GM21526 (cell line): ENCODE results near the gene SFTA2.

Experiments used
- ATAC-seq: cut with Tn5 transposase; IDR thresholded peaks from one replicate; pipeline ENCODE4 v1.9.1; 2021; ENCODE audit warnings: moderate library complexity; ENCODE audit not compliant: unreplicated experiment, low FRiP score

SFTA2 gene

DNA sequence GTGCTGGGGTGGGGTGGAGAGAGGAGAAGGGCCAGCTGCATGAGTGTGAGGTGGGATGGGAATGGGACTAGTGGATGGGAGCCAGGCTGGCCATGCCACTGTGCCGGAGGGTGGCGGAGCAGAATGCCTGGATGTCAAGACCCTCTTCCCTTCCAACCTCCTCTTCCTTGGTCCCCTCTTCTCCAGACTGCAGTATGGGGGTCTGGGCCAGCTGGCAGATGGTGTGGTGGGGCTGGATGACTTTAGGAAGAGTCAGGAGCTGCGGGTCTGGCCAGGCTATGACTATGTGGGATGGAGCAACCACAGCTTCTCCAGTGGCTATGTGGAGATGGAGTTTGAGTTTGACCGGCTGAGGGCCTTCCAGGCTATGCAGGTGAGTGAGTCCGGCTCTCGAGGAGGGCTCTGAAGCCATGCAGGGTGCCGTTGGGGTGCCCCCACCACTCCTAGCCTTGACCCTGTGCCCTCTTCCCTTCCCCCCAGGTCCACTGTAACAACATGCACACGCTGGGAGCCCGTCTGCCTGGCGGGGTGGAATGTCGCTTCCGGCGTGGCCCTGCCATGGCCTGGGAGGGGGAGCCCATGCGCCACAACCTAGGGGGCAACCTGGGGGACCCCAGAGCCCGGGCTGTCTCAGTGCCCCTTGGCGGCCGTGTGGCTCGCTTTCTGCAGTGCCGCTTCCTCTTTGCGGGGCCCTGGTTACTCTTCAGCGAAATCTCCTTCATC is 40.0 kb downstream of the SFTA2 start:
- no peak for ATAC-seq

DNA sequence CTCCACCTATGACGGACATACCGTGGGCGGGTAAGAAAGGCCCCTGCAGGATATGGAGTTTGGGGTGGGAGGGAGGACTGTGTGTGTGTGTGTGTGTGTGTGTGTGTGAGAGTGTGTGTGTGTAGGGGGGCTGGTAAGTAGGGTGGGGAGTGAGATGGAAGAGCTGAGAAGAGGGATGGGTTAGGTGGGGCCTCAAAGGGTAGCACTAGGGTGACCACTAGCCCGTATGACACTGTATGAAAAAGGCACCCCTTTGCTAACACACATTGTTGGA is 40.6 kb downstream of the SFTA2 start:
- no peak for ATAC-seq

DNA sequence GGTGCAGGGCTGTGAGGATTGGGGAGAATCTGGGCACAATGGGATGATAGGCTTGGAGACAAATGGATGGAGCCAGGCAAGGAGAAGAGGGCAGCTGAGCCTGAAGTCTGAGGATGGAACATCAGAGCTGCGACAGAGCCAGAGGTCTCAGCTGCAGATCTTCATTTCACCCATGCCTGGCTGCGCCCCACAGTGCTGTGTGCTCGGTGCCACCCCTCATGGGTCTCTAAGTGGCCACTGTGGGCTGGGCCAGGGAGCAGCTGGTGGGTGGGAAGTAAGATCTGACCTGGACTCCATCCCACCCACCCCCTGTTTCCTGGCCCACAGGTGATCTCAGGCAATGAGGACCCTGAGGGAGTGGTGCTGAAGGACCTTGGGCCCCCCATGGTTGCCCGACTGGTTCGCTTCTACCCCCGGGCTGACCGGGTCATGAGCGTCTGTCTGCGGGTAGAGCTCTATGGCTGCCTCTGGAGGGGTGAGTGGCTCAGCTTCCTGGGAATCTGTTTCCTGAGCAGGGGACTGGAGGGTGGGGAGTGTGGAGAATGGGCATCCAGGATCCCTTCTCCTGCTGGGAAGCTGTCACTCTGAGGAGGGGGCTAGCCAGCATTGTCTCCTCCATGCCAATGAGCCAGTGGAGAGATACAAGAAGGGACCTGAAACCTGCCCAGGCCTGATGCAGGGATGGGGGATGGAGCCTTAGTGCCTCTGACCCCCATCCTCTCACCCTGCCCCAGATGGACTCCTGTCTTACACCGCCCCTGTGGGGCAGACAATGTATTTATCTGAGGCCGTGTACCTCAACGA is 41.1 kb downstream of the SFTA2 start:
- ATAC-seq, result no peak

DNA sequence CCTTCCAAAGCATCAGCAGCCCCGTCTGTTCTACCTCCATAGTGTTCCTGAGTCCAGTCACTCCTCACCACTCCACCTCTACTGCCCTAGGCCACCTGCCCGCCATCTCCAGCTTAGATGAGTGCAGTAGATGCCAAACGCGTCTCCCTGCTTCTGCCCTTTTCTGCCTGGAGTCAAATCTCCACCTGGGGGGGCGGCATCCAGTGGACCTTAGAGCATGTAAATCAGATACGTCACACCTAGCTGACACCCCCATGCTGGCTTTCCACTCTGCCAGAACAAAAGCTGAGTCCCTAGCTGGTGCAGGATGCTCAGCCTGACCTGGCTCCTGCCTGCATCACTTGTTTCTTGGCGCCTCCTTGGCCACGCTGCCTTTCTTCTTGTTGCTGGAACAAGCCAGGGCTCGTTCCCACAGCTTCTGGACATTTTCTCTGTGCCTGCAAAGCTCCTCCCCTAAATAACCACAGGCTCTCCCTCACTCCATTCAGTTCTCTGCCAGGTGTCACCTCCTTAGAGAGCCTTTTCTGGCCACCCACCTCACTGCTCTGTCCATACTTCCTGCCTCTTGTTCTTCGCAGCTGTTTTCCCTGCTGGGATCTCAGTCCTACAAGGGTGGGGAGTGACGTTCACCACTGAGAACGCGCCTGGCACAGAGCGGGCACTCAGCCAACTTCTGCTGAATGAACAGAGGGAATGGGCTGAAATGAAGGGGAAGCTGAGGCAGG is 41.9 kb downstream of the SFTA2 start:
- no peak for ATAC-seq

DNA sequence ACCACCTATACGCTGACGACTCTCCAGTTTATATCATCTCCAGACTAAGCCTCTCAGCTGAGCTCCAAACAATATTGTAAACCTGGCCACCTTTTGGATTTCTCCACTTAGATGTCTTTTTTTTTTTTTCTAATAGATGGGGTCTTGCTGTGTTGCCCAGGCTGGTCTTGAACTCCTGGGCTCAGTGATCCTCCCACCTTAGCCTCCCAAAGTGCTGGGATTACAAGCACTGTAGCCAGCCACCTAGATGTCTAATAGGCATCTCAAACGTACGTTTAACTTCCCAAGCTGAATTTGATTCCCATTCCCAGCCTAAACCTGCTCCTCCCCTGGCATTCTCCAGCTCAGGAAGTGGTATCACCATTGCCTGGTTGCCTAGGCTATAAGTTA is 42.5 kb downstream of the SFTA2 start:
- no peak for ATAC-seq

DNA sequence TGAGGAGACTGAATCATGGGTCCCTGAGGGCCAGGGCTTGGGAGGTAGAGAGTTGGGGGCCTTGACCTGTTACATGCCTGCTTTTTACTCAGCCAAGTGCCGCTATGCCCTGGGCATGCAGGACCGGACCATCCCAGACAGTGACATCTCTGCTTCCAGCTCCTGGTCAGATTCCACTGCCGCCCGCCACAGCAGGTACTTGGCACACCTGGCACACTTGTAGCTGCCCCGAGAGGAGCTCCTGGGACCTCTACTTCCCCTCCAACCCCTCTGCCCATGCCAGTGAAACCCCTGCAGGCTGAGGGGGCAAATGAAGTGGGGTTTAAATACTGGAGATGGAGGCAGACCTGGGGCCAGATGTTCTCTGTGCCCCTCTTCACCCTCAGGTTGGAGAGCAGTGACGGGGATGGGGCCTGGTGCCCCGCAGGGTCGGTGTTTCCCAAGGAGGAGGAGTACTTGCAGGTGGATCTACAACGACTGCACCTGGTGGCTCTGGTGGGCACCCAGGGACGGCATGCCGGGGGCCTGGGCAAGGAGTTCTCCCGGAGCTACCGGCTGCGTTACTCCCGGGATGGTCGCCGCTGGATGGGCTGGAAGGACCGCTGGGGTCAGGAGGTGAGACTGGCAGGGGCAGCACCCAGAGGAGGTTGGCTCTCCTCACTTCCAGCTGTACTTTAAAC is 43.0 kb downstream of the SFTA2 start:
- no peak for ATAC-seq

DNA sequence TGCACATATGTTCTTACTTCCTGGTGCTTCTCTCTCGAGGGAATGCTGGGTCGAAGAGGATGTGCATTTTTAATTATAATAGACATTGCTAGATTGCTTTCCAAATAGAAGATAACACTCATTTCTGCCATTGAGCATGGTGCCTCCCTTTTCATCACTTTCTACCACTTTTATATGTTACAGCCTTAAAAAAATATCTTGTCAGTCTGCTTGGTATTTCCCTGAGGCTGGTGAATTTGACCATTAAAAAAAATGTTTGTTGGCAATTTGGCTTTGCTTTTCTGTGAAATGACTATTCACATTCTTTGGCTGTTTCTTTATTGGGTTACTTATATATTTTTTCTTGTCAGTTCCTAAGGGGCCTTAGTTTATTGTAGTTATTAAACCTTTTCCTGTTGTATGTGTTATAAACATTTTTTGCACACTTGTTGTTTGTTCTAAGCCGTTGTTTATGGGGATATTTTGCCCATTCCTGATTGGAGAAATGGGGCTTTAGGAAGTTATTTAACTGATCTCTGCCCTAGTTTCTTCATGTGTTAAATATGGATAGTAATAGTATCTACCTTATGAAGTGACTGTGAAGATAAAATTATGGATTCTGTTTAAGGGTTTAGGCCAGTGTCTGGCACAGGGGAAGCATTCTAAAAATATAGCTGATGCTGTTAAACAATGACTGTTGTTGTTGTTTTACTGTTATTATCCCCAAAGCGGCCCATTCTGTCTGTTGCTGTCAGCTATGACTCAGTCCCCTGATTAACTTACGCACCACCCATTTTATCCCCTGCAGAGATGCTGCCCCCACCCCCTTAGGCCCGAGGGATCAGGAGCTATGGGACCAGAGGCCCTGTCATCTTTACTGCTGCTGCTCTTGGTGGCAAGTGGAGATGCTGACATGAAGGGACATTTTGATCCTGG is 43.8 kb downstream of the SFTA2 start:
- no peak for ATAC-seq

DNA sequence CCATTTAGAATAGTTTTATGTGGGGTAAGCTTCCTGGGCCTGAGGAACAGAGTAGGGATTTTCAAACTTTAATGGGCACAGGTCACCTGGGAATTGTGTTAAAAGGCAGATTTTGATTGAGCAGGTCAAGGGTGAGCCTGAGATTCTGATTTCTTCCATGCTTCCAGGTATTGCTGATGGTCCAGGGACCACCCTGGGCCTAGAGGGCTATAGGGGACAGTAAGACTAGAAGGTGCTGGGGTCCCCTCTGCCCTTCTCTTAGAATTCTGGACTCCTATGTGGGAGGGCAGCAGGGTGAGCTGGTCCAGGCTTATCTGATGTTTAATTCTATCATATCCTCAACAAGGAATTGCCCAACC is 45.1 kb downstream of the SFTA2 start:
- no peak for ATAC-seq

DNA sequence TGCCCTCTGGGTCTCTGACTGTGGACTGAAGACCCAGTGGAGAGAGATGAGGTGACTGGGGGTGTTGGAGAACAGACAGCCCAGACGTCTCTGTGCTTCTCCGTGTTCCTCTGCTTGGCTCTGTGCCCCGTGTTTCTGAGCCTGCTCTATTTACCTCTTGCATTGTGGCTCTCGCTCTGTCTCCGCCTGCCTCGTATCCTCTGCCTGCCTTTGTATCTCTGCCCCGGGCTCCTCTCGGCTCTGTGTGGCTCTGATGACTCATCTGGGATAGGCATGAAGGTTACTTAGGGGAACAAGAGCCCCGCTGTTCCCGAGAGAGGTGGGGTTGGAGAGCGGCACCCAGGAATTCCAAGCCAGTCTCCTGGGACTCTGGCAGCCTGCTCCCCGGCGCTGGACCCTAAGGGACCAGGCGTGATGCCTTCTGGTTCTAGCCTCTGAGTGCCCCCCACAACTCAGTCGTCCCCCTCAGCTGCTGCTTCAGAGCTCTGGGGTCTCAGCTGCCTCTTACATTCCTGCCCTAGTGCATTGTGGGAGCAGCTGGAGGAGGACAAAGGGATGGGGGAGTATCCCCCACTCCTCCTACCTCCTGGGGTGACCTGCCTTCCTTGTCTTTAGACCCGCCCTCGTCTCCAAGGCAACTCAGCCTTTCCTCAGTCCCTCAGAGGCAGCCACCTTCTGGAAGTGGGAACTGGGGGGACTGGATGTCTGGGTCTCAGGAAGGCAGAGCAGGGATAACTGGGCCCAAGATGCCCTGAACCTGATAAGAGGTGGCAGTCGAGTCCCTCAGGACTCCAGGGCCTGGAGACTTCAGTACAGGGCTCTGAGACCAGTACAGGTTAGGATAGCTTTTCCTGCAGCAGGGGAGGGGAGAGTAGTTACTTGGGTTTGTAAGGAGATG is 45.7 kb downstream of the SFTA2 start:
- ATAC-seq, result no peak

DNA sequence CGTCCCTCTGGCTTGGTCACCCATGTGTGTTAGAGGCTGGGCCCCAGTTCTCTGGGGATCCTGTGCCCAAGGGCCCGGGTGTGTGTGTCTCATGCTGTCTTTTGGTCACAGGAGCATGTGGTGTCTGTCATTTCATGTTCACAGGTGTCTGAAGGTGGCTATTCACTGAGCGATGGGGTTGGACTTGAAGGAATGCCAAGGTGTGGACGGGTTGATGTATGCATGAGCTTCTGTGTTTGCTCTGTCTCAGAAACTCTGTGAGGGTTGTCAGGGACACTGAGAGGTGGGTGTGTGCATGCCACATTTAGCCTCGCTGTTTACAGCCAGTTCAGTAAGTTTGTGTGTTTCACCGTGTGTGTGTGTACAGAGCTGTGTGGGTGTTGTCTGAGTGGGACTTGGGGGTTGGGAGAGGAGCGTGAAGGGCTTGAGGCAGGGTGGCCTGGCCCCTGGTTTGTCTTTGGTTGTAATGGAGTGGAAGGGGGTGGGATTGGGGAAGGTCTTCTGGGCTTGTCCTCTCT is 46.4 kb downstream of the SFTA2 start:
- ATAC-seq, result no peak

DNA sequence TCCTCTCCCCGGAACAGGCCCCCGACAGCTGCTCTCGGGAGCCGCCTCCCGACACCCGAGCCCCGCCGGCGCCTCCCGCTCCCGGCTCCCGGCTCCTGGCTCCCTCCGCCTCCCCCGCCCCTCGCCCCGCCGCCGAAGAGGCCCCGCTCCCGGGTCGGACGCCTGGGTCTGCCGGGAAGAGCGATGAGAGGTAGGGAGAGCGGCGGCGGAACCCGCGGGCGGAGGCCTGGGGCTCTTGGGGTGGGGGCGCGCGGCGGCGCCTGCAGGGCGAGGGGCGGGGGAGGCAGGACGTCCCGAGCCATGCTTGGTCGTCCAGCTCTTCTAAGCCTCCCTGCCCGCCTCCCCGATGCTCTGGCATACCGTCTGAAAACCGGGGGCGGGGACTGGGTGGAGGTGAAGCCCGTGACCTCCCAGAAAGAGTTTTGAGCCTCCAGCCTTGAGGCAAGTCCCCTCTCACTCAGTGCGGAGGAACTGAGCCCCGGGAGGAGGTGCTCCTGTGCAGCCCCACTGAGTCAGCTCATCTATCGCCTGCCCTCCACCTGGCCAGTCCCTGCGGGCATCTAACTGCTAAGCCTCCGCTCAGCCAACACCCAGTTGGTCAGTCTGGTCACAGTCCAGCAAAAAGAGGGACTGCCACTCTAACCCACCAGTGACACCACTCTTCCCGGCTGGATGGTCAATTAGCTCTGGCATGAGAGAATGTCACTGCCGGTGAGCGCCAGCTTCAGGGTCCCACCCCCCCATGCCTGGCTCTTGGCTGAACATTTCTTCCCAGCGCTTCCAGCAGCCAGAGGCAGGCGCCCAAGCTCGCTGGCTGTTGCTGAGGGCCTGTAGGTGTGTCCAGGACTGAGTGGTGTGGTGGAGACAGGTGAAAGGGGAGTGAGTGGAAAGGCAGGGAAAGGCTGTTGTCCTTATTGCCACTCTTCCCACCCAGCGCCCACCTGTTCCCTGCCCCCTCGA is 47.2 kb downstream of the SFTA2 start:
- ATAC-seq, result no peak

DNA sequence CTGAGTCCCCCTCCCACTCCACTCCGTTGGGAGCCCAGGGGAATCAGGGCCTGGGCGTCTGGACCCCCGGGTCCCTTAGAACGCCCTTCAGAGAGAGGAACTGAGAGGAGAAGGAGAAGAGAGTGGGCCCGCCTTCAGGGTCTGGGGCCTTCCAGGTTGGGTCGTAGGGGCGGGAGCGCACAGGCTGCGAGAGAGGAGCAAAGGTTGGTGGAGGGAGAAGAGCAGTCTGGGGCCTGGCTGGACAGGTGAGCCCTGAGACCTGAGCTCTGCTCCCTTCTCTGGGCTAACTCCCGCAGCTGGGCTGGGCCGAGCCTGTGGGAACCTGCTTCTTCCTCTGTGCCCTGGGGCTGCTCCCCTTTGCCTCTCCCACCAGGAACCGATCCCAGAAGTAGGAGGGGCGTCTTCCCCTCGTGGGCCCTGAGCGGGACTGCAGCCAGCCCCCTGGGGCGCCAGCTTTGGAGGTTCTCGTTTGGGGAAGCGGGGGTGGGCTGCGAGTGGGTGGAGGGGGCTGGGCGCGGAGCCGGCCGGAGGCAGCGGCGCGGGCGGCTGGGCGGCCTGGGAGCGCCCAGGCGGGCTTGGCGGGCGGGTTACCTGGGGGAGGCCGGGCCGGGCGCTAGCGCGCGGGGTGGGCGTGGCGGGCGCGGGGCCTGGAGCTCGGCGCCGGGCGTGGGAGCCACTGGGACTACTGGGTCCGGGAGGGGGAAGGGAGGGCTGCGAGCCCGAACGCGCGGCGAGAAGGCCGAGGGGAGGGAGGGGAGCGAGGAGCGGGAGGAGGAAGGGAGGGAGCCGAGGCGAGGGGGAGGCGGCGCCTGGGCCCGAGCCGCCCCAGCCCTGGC is 48.1 kb downstream of the SFTA2 start, which contains the start of gene DDR1:
Gene DDR1, plus strand, starts transcription at position 835 of the 836 bp plus-strand sequence. CDS start 4,211 bp downstream, outside the sequence.
- ATAC-seq, result no peak

DNA sequence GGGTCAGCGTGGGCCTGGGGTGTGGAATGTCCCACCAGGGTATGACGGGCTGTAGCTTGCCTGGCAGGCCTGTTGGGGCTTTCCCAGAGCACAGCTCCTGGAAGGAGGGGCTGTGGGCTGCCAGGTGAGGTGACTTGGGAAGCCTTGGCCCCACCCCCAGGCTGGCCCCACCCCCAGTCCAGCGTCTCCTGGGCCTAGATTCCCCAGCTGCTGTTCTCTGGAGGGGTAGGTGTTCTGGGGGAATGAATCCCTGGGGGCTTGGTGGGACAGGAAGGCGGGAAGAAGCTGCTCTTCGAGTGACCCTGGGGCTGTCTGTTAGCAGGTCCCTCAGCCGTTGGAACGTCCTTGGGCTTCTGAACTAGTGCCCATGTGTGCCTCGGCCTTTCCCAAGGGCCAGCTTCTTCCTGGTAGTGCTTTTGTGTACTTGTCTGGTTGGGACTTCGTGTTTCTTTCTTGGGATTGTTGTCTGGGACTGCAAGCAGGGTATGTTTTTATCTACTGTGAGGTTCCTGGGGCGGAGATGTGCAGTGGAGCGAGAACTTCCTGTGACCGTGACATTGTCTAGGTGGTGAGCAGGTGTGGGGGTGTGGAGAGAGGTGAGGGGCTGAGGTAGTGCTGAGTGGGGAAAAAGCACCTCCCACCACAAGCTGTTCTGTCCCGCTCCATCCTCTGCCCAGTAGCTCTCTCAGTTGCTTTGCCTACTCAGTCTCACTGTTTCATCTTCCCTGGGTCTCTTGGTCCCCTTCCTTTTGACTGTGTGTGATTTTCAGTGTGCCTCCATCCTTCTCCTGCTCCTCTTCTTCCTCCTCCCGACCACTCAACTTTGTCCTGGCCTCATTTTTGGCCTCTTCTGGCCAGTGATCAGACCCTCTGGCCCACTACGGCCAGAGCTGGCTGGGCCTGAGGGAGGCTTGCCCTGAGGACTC is 48.9 kb downstream of the SFTA2 start:
- no peak for ATAC-seq

DNA sequence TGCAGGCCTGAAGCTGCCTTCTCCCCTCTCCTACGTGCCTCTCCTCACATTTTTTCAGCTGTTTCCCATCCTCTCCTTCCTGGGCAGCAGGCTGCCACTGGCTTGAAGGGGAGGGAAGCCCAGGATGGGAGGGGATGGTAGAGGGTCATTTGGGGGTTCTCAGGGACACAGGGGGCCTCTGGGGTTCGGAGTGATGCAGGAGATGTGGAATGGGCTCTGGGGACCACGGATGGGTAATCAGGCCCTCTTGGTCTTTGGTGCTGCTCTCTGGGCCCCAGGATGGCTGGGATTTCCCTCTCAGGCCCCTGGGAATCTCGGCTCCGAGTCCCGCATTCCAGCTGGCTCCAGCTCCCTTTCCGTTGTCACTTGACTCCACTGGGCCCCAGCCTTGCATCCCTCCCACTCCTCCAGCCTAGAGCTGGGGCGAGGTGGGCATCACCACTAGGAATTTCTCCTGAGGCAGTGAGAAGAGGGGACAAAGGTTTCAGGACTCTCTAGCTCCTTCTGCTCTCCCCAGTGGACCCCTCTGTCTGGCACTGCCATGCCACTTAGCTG is 49.7 kb downstream of the SFTA2 start:
- ATAC-seq, result no peak

DNA sequence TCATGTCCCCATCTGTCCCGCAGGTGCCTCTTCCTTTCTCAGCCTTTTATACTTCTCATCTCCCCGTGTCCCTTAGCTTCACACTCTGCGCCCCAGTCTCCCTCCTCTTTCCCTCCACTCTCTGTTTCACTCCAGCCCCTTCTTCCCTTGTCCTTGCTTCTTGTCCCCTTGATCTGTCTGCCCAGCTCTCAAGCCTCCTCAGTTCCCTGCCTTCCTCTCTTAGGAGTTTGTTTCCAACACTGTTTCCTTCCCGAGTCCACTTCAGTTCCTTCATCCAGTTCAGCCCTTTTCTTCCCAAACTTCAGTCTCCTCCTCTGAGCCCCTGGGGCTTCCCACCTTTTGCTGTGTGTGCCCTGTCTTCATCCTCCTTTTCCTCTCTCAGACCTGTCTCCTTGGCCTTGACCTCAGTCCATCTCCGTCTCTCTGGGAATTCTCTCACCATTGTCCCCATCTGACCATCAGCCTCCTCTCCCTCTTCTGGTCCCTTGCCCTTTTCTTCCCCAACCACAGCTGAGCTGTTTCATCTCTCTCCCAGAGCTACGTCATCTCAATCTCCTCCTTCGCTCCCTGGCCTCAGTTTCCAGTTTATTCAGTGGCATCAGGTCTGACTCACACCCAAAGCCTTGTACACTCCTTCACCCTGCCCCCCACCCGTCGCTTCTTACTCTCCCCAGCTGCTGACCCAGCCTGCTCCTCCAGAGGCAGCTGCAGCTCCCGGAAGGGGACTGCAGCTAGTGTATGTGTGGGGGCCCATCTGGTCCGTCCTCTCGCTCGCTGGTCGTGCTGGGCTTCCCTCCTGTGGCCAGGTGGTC is 50.4 kb downstream of the SFTA2 start:
- ATAC-seq, result no peak
